HAP-1 (cell line): ENCODE measurements around the gene MACIR.

Experiments
- DNase-seq, 2 experiments: peaks; one replicate each; pipeline ENCODE4 v3.0.0-alpha.2; 2016 to 2020; ENCODE audit warnings: low spot score in 2 of 2
- H3K27me3 ChIP-seq: fragments of 250-450 bp; sonication (Bioruptor Pico); 2 replicates; pipeline ENCODE4 v1.5.1; 2020; ENCODE audit warnings: low read depth, mild to moderate bottlenecking, moderate library complexity
- H3K36me3 ChIP-seq: fragments of 250-450 bp; sonication (Bioruptor Pico); replicated peaks from 2 replicates; pipeline ENCODE4 v1.5.1; 2020; ENCODE audit warnings: mild to moderate bottlenecking
- H3K4me1 ChIP-seq: fragments of 250-450 bp; sonication (Bioruptor Pico); 2 replicates; pipeline ENCODE4 v1.5.1; 2020; ENCODE audit warnings: mild to moderate bottlenecking
- H3K4me3 ChIP-seq: fragments of 250-450 bp; sonication (Bioruptor Pico); 2 replicates; pipeline ENCODE4 v1.5.1; 2020; ENCODE audit warnings: mild to moderate bottlenecking, moderate library complexity
- H3K9me3 ChIP-seq: fragments of 250-450 bp; sonication (Bioruptor Pico); 2 replicates; pipeline ENCODE4 v1.5.1; 2020; ENCODE audit warnings: mild to moderate bottlenecking, moderate library complexity
- in situ Hi-C: fragments of 300-500 bp; cut with MboI; formaldehyde crosslinking; loops from 3 replicates; pipeline ENCODE4 v1.14.3; 2020; ENCODE audit warnings: low sequenced_read_pairs, inconsistent platforms, mixed read lengths

MACIR gene

GRCh38 chr5:103283869-103284268, 25.3 kb downstream of the MACIR start:
- Histone ChIP-seq H3K9me3 (no peaks in the 10 kb centered on the region), H3K4me1 (peaks cover 25% of the 10 kb centered on the region), H3K4me3 (no peak overlapping the region), H3K27me3 (no peaks in the 10 kb centered on the region), H3K36me3 (no peaks in the 10 kb centered on the region)
- in situ Hi-C loops = no loop called here
- DNase-seq = no peak

- peaks cover 31% of the 10 kb centered on the region for H3K4me1 ChIP-seq
Observed at GRCh38 chr5:103286622-103287021, 28.1 kb downstream of the MACIR start.

DNA sequence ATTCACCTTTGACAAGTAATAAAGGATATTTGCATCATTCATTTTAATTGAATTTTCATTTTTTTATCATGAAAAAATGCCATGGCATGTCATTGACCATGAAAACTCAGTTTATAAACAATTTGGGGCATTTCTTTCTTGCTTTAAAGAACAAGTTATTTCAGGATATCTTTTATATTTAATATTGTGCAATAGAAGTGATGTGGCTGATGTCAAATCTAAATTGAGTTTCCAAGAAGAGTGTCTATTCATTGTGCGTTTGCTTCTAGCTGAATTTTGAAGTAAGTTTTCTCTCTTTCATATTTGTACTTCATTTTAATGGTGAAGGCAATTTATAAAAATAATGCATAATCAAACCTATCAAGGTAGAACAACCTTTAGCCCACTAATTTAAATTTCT, 30.5 kb downstream of the MACIR start:
- in situ Hi-C loops = no loop called here
- no peak overlapping the region for H3K4me3 ChIP-seq
- H3K27me3 ChIP-seq = no peaks in the 10 kb centered on the region
- no peaks in the 10 kb centered on the region for H3K9me3 ChIP-seq
- no peaks in the 10 kb centered on the region for H3K36me3 ChIP-seq
- peaks cover 31% of the 10 kb centered on the region for H3K4me1 ChIP-seq
- DNase-seq = no peak

More at GRCh38 chr5:103286622-103287021, 28.1 kb downstream of the MACIR start:
- no peak for DNase-seq
- in situ Hi-C loops = no loop called here
- Histone ChIP-seq H3K9me3 (no peaks in the 10 kb centered on the region), H3K4me3 (no peak overlapping the region), H3K36me3 (no peaks in the 10 kb centered on the region), H3K27me3 (no peaks in the 10 kb centered on the region)

- no peak for DNase-seq
- Histone ChIP-seq H3K27me3 (no peaks in the 10 kb centered on the region), H3K9me3 (no peaks in the 10 kb centered on the region), H3K36me3 (no peaks in the 10 kb centered on the region), H3K4me1 (peaks cover 27% of the 10 kb centered on the region), H3K4me3 (no peak overlapping the region)
- in situ Hi-C loops = no loop called here
Observed at GRCh38 chr5:103290846-103291245, 32.3 kb downstream of the MACIR start.

- peaks cover 26% of the 10 kb centered on the region for H3K4me1 ChIP-seq
- DNase-seq = no peak
Observed at GRCh38 chr5:103291606-103292005, 33.0 kb downstream of the MACIR start.

DNA sequence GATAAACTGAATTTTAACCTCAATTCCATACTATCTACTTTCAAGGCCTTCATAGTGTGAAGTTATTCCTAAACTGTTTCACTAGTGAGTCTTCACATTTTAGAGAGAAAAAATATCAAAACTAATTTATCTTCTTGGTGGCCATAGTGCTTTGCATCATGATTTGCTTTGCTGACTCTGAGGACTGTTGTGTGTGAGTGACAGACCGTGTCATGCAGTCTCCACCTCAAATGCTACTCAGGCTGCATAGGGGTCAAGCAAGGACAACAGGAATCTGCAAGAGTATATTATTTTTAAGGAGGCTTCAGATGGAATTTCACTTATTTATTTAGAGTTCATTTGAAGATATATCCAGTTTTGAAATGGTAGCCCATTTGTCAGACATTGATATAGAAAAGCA, 34.5 kb downstream of the MACIR start:
- in situ Hi-C loops = no loop called here

More at GRCh38 chr5:103291606-103292005, 33.0 kb downstream of the MACIR start:
- Histone ChIP-seq H3K9me3 (no peaks in the 10 kb centered on the region), H3K4me3 (no peak overlapping the region), H3K27me3 (no peaks in the 10 kb centered on the region), H3K36me3 (no peaks in the 10 kb centered on the region)
- in situ Hi-C loops = no loop called here

DNA sequence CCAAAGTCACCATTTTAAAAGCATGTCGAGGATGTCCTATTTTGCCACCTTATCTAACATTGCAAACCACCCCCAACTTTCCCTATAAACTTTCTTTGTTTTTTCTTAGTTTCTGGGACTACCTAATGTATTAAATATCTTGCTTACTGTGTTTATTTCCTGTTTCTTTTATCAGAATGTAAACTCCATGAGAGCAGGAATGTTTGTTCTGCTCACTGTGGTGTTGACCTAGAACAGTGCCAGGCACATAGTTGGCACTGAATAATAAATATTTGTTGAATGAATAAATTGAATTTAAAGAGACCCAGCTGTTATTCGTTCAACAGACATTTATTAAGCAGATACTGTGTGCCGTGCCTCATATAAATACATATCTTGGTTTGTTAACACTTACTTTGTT, 35.2 kb downstream of the MACIR start:
- DNase-seq = no peak
- Histone ChIP-seq H3K27me3 (peaks cover 13% of the 10 kb centered on the region), H3K4me3 (no peak overlapping the region), H3K36me3 (no peaks in the 10 kb centered on the region), H3K9me3 (no peaks in the 10 kb centered on the region), H3K4me1 (peaks cover 15% of the 10 kb centered on the region)
- in situ Hi-C loops = no loop called here

More for the DNA sequence above, 34.5 kb downstream of the MACIR start:
- DNase-seq = no peak
- H3K36me3 ChIP-seq = no peaks in the 10 kb centered on the region
- no peaks in the 10 kb centered on the region for H3K9me3 ChIP-seq
- peaks cover 15% of the 10 kb centered on the region for H3K4me1 ChIP-seq
- H3K27me3 ChIP-seq = peaks cover 12% of the 10 kb centered on the region
- H3K4me3 ChIP-seq = no peak overlapping the region

DNA sequence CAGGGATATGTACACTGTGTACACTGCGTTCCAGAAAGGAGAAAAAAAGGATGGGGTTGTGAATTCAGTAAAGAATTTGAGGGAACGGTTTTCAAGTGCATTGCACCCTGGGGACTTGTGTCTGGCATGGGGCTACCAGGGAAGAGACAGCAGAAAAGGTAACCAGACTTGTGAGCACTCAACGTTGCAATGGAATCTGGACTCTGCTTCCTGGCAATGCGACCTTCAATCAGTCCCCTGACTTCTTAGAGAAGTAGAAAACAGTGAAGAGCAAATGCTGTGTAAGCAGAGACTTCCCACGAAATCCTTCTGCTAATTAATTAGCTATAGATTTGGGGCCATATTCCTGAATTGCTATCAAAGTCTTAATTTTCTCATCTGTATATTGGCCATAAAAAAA, 36.3 kb downstream of the MACIR start:
- in situ Hi-C loops = no loop called here
- Histone ChIP-seq H3K4me3 (no peak overlapping the region), H3K4me1 (peaks cover 22% of the 10 kb centered on the region), H3K27me3 (peaks cover 19% of the 10 kb centered on the region), H3K9me3 (no peaks in the 10 kb centered on the region), H3K36me3 (no peaks in the 10 kb centered on the region)
- DNase-seq = no peak

DNA sequence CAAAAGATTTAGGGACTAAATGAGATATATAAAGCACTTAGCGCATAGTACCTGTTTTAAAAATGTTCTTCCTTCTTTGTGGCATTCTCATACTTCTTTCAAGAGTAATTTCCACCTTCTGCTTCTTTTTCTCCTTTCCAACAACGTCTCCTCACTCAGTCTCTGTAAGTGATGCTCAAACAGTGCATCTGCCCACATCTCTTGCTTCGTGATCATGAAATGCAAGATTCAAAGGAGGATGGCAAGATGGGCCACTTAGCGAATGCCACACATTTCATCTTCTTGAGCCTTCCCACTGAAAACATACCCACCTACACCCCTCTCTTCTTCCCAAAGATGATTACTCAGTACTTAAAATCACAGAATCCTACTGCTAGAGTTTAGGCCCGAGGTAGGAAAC, 36.9 kb downstream of the MACIR start:
- Histone ChIP-seq H3K27me3 (peaks cover 21% of the 10 kb centered on the region), H3K4me1 (peaks cover 22% of the 10 kb centered on the region), H3K36me3 (no peaks in the 10 kb centered on the region), H3K4me3 (no peak overlapping the region), H3K9me3 (no peaks in the 10 kb centered on the region)
- DNase-seq = no peak
- in situ Hi-C loops = no loop called here

DNA sequence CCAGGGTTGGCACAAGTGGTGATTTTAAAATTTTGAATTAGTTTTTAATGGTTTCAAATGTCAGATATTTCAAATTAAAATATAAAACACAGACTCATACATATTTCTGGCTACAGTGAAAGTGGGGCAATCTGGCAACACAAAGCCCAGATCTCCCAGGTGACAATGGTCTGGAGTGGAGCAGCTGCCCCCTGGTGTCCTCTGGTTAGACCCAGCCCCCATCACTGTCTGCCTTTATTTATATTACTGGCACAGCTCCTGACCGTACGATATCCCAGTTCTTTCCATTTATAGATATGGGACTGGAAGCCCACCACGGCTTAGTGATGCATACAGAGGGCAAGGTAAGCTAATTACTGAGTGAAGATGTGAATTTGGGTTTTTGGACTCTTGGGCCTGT, 37.3 kb downstream of the MACIR start:
- no peaks in the 10 kb centered on the region for H3K36me3 ChIP-seq
- no peak for DNase-seq

DNA sequence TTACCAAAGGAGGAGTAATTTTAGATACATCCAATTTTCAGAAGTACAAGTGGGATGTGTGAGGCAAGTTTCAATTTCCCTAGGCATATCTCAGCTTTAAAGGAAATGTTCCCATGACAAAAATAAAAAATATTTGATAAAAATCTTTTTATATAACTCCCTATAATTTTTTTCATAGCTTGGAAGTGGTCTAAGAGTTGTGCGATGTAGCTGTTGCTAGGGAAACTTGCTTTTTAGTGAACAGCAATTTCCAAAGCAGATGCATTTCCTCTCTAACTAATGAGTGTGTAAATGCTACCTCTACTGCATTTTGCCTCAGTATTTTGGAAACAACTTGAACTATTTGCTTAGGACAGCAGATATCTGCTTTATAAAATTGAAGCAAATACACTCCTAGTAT, 39.6 kb downstream of the MACIR start:
- H3K4me3 ChIP-seq = no peak overlapping the region
- H3K36me3 ChIP-seq = no peaks in the 10 kb centered on the region
- peaks cover 23% of the 10 kb centered on the region for H3K27me3 ChIP-seq
- no peak for DNase-seq
- H3K4me1 ChIP-seq = peaks cover 16% of the 10 kb centered on the region
- H3K9me3 ChIP-seq = no peaks in the 10 kb centered on the region
- in situ Hi-C loops = no loop called here

More for the DNA sequence above, 37.3 kb downstream of the MACIR start:
- in situ Hi-C loops = no loop called here
- H3K9me3 ChIP-seq = no peaks in the 10 kb centered on the region
- peaks cover 18% of the 10 kb centered on the region for H3K4me1 ChIP-seq
- peaks cover 21% of the 10 kb centered on the region for H3K27me3 ChIP-seq
- no peak overlapping the region for H3K4me3 ChIP-seq

DNA sequence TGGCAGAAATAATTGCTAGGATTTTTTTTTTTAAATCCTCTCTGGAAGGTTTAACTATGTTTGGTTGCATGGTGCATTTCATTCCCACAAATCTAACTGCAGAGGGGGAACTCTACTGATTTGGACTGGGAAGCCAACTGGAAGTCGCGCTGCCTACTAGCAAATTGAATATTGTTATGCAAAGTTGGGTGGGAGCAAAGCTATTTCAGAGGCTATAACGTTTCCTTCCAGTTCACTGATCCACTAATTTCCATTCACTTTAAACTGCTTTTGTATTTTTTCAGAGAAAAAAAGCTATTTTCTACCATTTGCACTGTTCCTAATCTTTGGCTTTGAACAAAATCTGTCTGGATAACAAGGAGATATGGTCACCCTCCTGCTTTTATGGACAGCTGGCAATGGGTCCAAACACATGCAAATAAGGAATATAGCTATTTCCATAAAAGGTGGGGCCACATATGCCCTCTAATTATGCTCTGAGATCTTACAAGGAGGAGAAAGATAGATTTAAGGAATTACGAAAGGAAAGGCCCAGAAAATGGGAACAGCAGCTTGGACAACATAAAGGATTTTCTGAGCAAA, 40.1 kb downstream of the MACIR start:
- peaks cover 25% of the 10 kb centered on the region for H3K27me3 ChIP-seq
- no peak overlapping the region for H3K4me3 ChIP-seq
- H3K36me3 ChIP-seq = no peaks in the 10 kb centered on the region
- H3K4me1 ChIP-seq = peaks cover 16% of the 10 kb centered on the region
- peak; percentile 52 to 87 for DNase-seq
- H3K9me3 ChIP-seq = no peaks in the 10 kb centered on the region
- in situ Hi-C loops = no loop called here

GRCh38 chr5:103305809-103306208, 47.2 kb downstream of the MACIR start:
- H3K4me3 ChIP-seq = no peak overlapping the region
- DNase-seq = no peak
- no peaks in the 10 kb centered on the region for H3K36me3 ChIP-seq
- peaks cover 20% of the 10 kb centered on the region for H3K27me3 ChIP-seq
- in situ Hi-C loops = no loop called here
- H3K4me1 ChIP-seq = no peaks in the 10 kb centered on the region
- H3K9me3 ChIP-seq = no peaks in the 10 kb centered on the region

DNA sequence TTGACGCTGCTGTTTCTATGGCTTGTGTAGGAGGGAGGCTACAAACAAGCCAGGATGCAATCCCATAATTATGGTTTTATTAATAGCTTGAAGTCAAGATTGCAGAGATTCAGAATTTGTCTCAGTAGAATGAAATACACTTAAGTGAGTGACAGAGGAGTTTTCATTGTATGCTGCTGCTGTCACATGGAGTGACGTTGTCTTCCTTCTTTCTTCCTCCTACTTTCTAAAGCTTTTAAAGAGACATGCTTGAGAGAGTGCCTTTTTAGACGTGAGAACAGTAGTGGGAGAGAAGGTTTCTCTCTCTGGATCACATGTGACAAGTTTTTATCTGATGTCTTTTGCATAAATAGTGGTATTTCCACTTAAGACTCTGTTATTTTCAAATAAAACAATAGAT, 48.9 kb downstream of the MACIR start:
- H3K36me3 ChIP-seq = no peaks in the 10 kb centered on the region
- H3K9me3 ChIP-seq = no peaks in the 10 kb centered on the region
- DNase-seq = no peak
- peaks cover 20% of the 10 kb centered on the region for H3K27me3 ChIP-seq
- no peaks in the 10 kb centered on the region for H3K4me1 ChIP-seq
- in situ Hi-C loops = no loop called here
- no peak overlapping the region for H3K4me3 ChIP-seq

DNA sequence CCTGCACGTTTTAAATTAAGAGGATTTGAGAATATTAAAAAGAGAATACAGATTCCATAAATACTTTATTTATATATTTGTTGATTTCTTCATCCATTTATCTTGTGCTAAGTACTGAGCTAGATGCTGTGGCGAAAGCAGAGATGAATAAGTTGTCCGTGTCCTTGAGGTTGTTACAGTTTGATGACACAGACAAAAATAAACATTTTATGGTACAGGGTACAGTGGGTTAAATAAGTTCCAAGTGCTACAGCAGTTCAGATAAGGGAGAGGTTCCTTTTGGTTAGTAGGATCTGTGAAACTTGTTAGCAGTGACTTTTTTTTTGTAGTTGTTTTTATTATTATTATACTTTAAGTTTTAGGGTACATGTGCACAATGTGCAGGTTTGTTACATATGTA, 50.2 kb downstream of the MACIR start:
- in situ Hi-C loops = no loop called here

More for the DNA sequence above, 50.2 kb downstream of the MACIR start:
- H3K4me3 ChIP-seq = no peak overlapping the region
- peaks cover 19% of the 10 kb centered on the region for H3K27me3 ChIP-seq
- no peak for DNase-seq
- no peaks in the 10 kb centered on the region for H3K4me1 ChIP-seq
- no peaks in the 10 kb centered on the region for H3K9me3 ChIP-seq
- H3K36me3 ChIP-seq = no peaks in the 10 kb centered on the region
